ENCODE results near the gene TRIM14.
A peak's percentile ranks its signal among the peaks of the same experiment; 100 is the strongest.

TRIM14 gene

GRCh38 chr9:98034593-98035546, 84.2 kb downstream of the TRIM14 start:
- peak; percentile 86 for DNase-seq
- H3K27me3 Mint-ChIP-seq (ENCODE audit: low read depth, poor library complexity): peaks cover 28% of the 10 kb centered on the region
- TF ChIP-seq CTCF (IDR thresholded peaks at IDR 0.05): peak; percentile 76
- H3K36me3 Mint-ChIP-seq (ENCODE audit: low read depth): no peaks in the 10 kb centered on the region
- no peaks in the 10 kb centered on the region for H3K9me3 Mint-ChIP-seq
- no peak overlapping the region for H3K4me3 Mint-ChIP-seq
- H3K27ac Mint-ChIP-seq: no peak overlapping the region
- H3K4me1 Mint-ChIP-seq: peaks cover 26% of the 10 kb centered on the region

DNA sequence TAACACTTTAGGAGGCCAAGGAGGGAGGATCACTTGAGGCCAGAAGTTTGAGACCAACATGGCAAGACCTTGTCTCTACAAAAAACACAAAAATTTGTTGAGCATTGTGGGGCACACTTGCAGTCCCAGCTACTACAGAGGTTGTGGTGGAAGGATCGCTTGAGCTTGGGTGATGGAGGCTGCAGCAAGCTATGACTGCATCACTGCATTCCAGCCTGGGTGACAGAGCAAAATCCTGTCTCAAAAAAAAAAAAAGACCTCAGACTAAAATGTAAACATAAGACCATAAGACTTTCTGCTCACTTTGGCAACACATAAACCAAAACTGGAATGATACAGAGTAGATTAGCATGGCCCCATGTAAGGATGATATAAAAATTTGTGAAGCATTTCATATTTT, 87.1 kb downstream of the TRIM14 start:
- TF ChIP-seq CTCF (IDR thresholded peaks at IDR 0.05): no peak
- Mint-ChIP-seq H3K9me3 (no peaks in the 10 kb centered on the region), H3K36me3 (ENCODE audit: low read depth) (peaks cover 4% of the 10 kb centered on the region), H3K27me3 (ENCODE audit: low read depth, poor library complexity) (peaks cover 10% of the 10 kb centered on the region), H3K4me3 (no peak overlapping the region), H3K27ac (no peak overlapping the region), H3K4me1 (peaks cover 11% of the 10 kb centered on the region)
- no peak for DNase-seq

GRCh38 chr9:98031169-98031568, 87.9 kb downstream of the TRIM14 start:
- Mint-ChIP-seq H3K36me3 (ENCODE audit: low read depth) (peaks cover 7% of the 10 kb centered on the region), H3K27ac (no peak overlapping the region), H3K4me3 (no peak overlapping the region), H3K9me3 (no peaks in the 10 kb centered on the region), H3K4me1 (peaks cover 11% of the 10 kb centered on the region), H3K27me3 (ENCODE audit: low read depth, poor library complexity) (peaks cover 10% of the 10 kb centered on the region)
- DNase-seq: no peak
- no peak for TF ChIP-seq CTCF (IDR thresholded peaks at IDR 0.05)

DNA sequence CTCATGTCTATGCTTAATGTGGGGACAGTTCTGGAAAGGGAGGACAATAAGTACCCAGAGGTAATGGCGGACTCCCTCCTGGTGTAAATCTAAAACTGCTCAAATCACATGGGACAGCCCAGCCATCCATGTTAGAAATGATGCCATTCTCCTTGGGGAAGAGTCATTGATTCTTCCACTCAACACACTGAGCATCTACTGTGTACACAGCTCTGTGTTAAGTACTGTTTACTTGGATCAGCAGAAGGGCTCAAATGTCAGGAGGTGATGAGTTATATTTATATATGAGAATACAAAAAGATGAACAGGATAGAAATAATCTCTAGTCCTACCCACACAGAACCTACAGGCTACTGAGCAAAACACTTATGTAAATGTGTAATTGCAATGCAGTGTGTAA, 94.3 kb downstream of the TRIM14 start:
- Mint-ChIP-seq H3K4me3 (no peak overlapping the region), H3K27me3 (ENCODE audit: low read depth, poor library complexity) (no peaks in the 10 kb centered on the region), H3K27ac (no peak overlapping the region), H3K36me3 (ENCODE audit: low read depth) (peaks cover 12% of the 10 kb centered on the region), H3K9me3 (no peaks in the 10 kb centered on the region), H3K4me1 (peaks cover 19% of the 10 kb centered on the region)
- no peak for TF ChIP-seq CTCF (IDR thresholded peaks at IDR 0.05)
- no peak for DNase-seq

DNA sequence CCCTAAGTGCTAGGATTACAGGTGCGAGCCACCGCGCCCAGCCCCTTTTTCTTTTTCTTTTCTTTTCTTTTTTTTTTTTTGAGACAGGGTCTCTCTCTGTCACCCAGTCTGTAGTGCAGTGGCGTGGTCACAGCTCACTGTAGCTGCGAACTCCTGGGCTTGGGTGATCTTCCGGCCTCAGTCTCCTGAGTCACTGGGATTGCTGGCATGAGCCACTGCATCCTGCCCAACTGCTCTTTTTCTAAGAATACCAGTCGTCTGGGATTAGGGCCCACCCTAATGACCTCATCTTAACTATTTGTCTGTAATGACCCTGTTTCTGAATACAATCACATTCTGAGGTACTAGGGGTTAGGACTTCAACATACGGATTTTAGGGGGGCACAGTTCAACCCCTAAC, 96.6 kb downstream of the TRIM14 start:
- Mint-ChIP-seq H3K27ac (peak overlapping the region; percentile 32), H3K27me3 (ENCODE audit: low read depth, poor library complexity) (no peaks in the 10 kb centered on the region), H3K9me3 (no peaks in the 10 kb centered on the region), H3K36me3 (ENCODE audit: low read depth) (peaks cover 28% of the 10 kb centered on the region), H3K4me1 (peaks cover 25% of the 10 kb centered on the region), H3K4me3 (no peak overlapping the region)
- no peak for TF ChIP-seq CTCF (IDR thresholded peaks at IDR 0.05)
- no peak for DNase-seq
